Keratinocyte (primary cell): ENCODE measurements around the gene ZNF143. TPM values are rescaled to one million over a fixed set of nuclear protein-coding genes. Genes with fewer than 3 reads are reported as not detected.

Source experiments
- DNase-seq: peaks from one replicate; pipeline ENCODE4 v3.0.0-alpha.2; 2011; ENCODE audit warnings: low read depth, missing footprints, low spot score
- FAIRE-seq: peaks from 2 replicates; lab custom pipeline; 2011; peaks lifted over from hg19 to GRCh38; lab: Jason Lieb, UNC
- H2AFZ ChIP-seq: 2 replicates; pipeline ENCODE4 v1.6.0; 2012; ENCODE audit warnings: low read length, control low read depth, inconsistent platforms; ENCODE audit not compliant: control insufficient read depth
- H3K27ac ChIP-seq: 2 replicates; pipeline ENCODE4 v1.5.1; 2011; ENCODE audit warnings: low read length; ENCODE audit not compliant: control insufficient read depth, insufficient read depth
- H3K27me3 ChIP-seq: 3 replicates; pipeline ENCODE4 v1.6.0; 2011; ENCODE audit warnings: low read length; ENCODE audit not compliant: control insufficient read depth, insufficient read depth; ENCODE audit errors: extremely low read depth
- H3K36me3 ChIP-seq, 2 experiments: 2 replicates in 1 of 2; 3 replicates in 1 of 2; pipeline ENCODE4 v1.5.1; 2011; ENCODE audit warnings: low read length in 2 of 2, mild to moderate bottlenecking in 1 of 2; ENCODE audit not compliant: control insufficient read depth in 2 of 2, insufficient read depth in 2 of 2; ENCODE audit errors: extremely low read depth in 1 of 2
- H3K4me1 ChIP-seq: 3 replicates; pipeline ENCODE4 v1.5.1; 2011; ENCODE audit warnings: low read length; ENCODE audit not compliant: control insufficient read depth, insufficient read depth; ENCODE audit errors: extremely low read depth
- H3K4me2 ChIP-seq: 3 replicates; pipeline ENCODE4 v1.6.0; 2011; ENCODE audit warnings: low read depth, low read length; ENCODE audit not compliant: control insufficient read depth, insufficient read depth; ENCODE audit errors: extremely low read depth
- H3K4me3 ChIP-seq, 3 experiments: fragments of 200-600 bp in 1 of 3; sonication (generic) in 1 of 3; 2 replicates in 2 of 3; 3 replicates in 1 of 3; pipeline ENCODE4 v1.5.1; 2011 to 2016; ENCODE audit warnings: low read length in 3 of 3, mild to moderate bottlenecking in 3 of 3, control low read depth in 2 of 3, inconsistent platforms in 1 of 3, low read depth in 1 of 3, mixed read lengths in 1 of 3, mixed run types in 1 of 3, moderate library complexity in 1 of 3; ENCODE audit not compliant: control insufficient read depth in 2 of 3, insufficient read depth in 2 of 3; ENCODE audit errors: extremely low read depth in 1 of 3
- H3K79me2 ChIP-seq: 2 replicates; pipeline ENCODE4 v1.6.0; 2012; ENCODE audit warnings: low read length; ENCODE audit not compliant: control insufficient read depth, insufficient read depth
- H3K9ac ChIP-seq: 3 replicates; pipeline ENCODE4 v1.6.0; 2011; ENCODE audit warnings: low read length; ENCODE audit not compliant: control insufficient read depth, insufficient read depth; ENCODE audit errors: extremely low read depth
- H3K9me1 ChIP-seq: 3 replicates; pipeline ENCODE4 v1.6.0; 2011; ENCODE audit warnings: low read length; ENCODE audit not compliant: control insufficient read depth, insufficient read depth; ENCODE audit errors: extremely low read depth
- H3K9me3 ChIP-seq: 2 replicates; pipeline ENCODE4 v1.5.1; 2012; ENCODE audit warnings: low read depth, low read length; ENCODE audit not compliant: control insufficient read depth
- H4K20me1 ChIP-seq: 3 replicates; pipeline ENCODE4 v1.6.0; 2011; ENCODE audit warnings: low read length; ENCODE audit not compliant: control insufficient read depth, insufficient read depth; ENCODE audit errors: extremely low read depth
- CTCF ChIP-seq, 3 experiments: IDR thresholded peaks in 1 of 3; conservative IDR thresholded peaks in 1 of 3; optimal IDR thresholded peaks in 1 of 3; 2 replicates in 2 of 3; 3 replicates in 1 of 3; pipeline versions ENCODE3 to v1.5.1; 2011; ENCODE audit warnings: low read length in 3 of 3, mild to moderate bottlenecking in 3 of 3, moderate library complexity in 2 of 3, control low read depth in 1 of 3, inconsistent platforms in 1 of 3; ENCODE audit not compliant: insufficient read depth in 2 of 3; ENCODE audit errors: extremely low read depth in 1 of 3
- EZH2 ChIP-seq: IDR thresholded peaks from one replicate; pipeline ENCODE4 v1.6.1; 2012; ENCODE audit warnings: inconsistent platforms, mild to moderate bottlenecking, low read length, moderate library complexity
- dilution Hi-C: fragments of 300-500 bp; cut with MboI; formaldehyde crosslinking; loops from one replicate; pipeline ENCODE4 v1.7.0; 2020; ENCODE audit warnings: low sequenced_read_pairs; ENCODE audit not compliant: extremely low pct_ligation_motif_present
- polyA plus RNA-seq, 5 experiments: library from polyadenylated mRNA; depleted of rRNA in 3 of 5; stranded (reverse) in 3 of 5; stranded (forward) in 1 of 5; unstranded in 1 of 5; fragments of >200 nt; gene quantifications; 1 replicate in 1 of 5; 2 replicates in 3 of 5; 3 replicates in 1 of 5; pipeline versions ENCODE4 v1.2.1 to v1.2.3, GENCODE V29; 2011 to 2012; ENCODE audit warnings: missing spikeins in 2 of 5, low read depth in 1 of 5, low replicate concordance in 1 of 5

Gene ZNF143
- polyA plus RNA-seq, 1 donor (not counting 4 experiments of a cell fraction or from before 2014, with no cell fraction given) = 32.0 TPM

GRCh38 chr11:9489080-9489765, 28.4 kb downstream of the ZNF143 start:
- Histone ChIP-seq H3K9me3 (no peaks in the 10 kb centered on the region), H3K79me2 (no peaks in the 10 kb centered on the region), H3K27me3 (no peaks in the 10 kb centered on the region), H2AFZ (no peak overlapping the region), H3K4me2 (peak overlapping the region; percentile 0), H3K9ac (no peak overlapping the region), H3K36me3 (peaks cover under 1 to 5% of the 10 kb centered on the region in 2 experiments), H4K20me1 (no peaks in the 10 kb centered on the region), H3K27ac (no peak overlapping the region), H3K9me1 (no peaks in the 10 kb centered on the region), H3K4me3 (peak overlapping the region in 1 of 3 experiments; percentile 5), H3K4me1 (peaks cover 12% of the 10 kb centered on the region)
- dilution Hi-C loops = no loop called here
- TF ChIP-seq EZH2 (no peak), CTCF (optimal IDR thresholded peaks at IDR 0.05 in 1 of 3, IDR thresholded peaks at IDR 0.05 in 1 of 3, conservative IDR thresholded peaks at IDR 0.05 in 1 of 3; ENCODE audit: extremely low read depth in 1 of 3, insufficient read depth in 2 of 3, low read length in 3 of 3) (no peak)
- DNase-seq (no peak), FAIRE-seq (no peak)

DNA sequence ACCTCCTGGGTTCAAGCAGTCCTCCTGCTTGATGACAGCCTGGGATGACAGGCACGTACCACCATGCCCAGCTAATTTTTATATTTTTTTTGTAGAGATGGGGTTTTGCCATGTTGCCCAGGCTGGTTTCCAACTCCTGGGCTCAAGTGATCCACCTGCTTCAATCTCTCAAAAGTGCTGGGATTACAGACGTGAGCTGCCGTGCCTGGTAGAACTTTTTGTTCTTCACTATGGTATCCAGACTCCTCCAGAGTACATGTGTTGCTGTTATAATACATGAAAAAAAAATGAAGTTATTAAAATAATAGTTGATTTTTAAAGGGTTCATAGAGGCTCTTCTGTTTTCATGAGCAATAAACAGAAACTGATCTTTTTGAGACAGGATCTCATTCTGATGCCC, 29.6 kb downstream of the ZNF143 start:
- Histone ChIP-seq H3K79me2 (no peaks in the 10 kb centered on the region), H3K27me3 (no peaks in the 10 kb centered on the region), H2AFZ (no peak overlapping the region), H3K9me3 (no peaks in the 10 kb centered on the region), H3K4me2 (no peak overlapping the region), H3K9me1 (no peaks in the 10 kb centered on the region), H3K36me3 (peaks cover 5% of the 10 kb centered on the region in 2 experiments), H4K20me1 (no peaks in the 10 kb centered on the region), H3K9ac (no peak overlapping the region), H3K4me1 (peaks cover 12% of the 10 kb centered on the region), H3K4me3 (no peak overlapping the region), H3K27ac (no peak overlapping the region)
- TF ChIP-seq EZH2 (no peak), CTCF (optimal IDR thresholded peaks at IDR 0.05 in 1 of 3, IDR thresholded peaks at IDR 0.05 in 1 of 3, conservative IDR thresholded peaks at IDR 0.05 in 1 of 3; ENCODE audit: extremely low read depth in 1 of 3, insufficient read depth in 2 of 3, low read length in 3 of 3) (no peak)
- DNase-seq = no peak
- FAIRE-seq = no peak
- dilution Hi-C loops = no loop called here
